Measurements from ENCODE around the gene PTPN14. TPM values are rescaled to one million over a fixed set of nuclear protein-coding genes. Genes with fewer than 3 reads are reported as not detected.

The PTPN14 gene
- total and polyA plus RNA-seq, 2 of the 8 experiments (the other 6 are each of a cell fraction or from before 2014, with no cell fraction given) = 14.4 to 93.6 TPM

DNA sequence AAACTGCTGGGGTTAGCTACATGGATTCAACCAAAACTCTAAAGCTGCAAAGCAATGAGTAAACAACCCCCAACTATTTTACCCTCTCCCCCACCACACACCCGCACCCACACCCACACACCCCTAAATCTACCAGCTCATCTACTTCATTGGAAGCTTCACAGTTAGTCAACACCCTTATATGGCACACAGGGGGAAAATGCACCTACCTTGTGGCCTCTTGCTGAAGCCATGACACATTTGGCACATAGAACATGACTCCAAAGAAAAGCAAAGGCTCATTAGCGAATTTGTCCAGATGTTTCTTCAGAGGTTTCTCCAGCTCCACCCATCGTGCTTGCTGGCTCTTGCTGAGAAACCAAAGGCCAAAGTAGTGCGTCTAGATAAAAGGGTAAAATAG is 99.8 kb downstream of the PTPN14 start (continued):
- TF ChIP-seq, protein P1, sequence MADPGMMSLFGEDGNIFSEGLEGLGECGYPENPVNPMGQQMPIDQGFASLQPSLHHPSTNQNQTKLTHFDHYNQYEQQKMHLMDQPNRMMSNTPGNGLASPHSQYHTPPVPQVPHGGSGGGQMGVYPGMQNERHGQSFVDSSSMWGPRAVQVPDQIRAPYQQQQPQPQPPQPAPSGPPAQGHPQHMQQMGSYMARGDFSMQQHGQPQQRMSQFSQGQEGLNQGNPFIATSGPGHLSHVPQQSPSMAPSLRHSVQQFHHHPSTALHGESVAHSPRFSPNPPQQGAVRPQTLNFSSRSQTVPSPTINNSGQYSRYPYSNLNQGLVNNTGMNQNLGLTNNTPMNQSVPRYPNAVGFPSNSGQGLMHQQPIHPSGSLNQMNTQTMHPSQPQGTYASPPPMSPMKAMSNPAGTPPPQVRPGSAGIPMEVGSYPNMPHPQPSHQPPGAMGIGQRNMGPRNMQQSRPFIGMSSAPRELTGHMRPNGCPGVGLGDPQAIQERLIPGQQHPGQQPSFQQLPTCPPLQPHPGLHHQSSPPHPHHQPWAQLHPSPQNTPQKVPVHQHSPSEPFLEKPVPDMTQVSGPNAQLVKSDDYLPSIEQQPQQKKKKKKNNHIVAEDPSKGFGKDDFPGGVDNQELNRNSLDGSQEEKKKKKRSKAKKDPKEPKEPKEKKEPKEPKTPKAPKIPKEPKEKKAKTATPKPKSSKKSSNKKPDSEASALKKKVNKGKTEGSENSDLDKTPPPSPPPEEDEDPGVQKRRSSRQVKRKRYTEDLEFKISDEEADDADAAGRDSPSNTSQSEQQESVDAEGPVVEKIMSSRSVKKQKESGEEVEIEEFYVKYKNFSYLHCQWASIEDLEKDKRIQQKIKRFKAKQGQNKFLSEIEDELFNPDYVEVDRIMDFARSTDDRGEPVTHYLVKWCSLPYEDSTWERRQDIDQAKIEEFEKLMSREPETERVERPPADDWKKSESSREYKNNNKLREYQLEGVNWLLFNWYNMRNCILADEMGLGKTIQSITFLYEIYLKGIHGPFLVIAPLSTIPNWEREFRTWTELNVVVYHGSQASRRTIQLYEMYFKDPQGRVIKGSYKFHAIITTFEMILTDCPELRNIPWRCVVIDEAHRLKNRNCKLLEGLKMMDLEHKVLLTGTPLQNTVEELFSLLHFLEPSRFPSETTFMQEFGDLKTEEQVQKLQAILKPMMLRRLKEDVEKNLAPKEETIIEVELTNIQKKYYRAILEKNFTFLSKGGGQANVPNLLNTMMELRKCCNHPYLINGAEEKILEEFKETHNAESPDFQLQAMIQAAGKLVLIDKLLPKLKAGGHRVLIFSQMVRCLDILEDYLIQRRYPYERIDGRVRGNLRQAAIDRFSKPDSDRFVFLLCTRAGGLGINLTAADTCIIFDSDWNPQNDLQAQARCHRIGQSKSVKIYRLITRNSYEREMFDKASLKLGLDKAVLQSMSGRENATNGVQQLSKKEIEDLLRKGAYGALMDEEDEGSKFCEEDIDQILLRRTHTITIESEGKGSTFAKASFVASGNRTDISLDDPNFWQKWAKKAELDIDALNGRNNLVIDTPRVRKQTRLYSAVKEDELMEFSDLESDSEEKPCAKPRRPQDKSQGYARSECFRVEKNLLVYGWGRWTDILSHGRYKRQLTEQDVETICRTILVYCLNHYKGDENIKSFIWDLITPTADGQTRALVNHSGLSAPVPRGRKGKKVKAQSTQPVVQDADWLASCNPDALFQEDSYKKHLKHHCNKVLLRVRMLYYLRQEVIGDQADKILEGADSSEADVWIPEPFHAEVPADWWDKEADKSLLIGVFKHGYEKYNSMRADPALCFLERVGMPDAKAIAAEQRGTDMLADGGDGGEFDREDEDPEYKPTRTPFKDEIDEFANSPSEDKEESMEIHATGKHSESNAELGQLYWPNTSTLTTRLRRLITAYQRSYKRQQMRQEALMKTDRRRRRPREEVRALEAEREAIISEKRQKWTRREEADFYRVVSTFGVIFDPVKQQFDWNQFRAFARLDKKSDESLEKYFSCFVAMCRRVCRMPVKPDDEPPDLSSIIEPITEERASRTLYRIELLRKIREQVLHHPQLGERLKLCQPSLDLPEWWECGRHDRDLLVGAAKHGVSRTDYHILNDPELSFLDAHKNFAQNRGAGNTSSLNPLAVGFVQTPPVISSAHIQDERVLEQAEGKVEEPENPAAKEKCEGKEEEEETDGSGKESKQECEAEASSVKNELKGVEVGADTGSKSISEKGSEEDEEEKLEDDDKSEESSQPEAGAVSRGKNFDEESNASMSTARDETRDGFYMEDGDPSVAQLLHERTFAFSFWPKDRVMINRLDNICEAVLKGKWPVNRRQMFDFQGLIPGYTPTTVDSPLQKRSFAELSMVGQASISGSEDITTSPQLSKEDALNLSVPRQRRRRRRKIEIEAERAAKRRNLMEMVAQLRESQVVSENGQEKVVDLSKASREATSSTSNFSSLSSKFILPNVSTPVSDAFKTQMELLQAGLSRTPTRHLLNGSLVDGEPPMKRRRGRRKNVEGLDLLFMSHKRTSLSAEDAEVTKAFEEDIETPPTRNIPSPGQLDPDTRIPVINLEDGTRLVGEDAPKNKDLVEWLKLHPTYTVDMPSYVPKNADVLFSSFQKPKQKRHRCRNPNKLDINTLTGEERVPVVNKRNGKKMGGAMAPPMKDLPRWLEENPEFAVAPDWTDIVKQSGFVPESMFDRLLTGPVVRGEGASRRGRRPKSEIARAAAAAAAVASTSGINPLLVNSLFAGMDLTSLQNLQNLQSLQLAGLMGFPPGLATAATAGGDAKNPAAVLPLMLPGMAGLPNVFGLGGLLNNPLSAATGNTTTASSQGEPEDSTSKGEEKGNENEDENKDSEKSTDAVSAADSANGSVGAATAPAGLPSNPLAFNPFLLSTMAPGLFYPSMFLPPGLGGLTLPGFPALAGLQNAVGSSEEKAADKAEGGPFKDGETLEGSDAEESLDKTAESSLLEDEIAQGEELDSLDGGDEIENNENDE (IDR thresholded peaks at IDR 0.05; ENCODE audit: insufficient replicate concordance, low read length) = no peak
- TF ChIP-seq KDM1A (IDR thresholded peaks at IDR 0.05; ENCODE audit: borderline replicate concordance, low read length) (no peak), CHD2 (IDR thresholded peaks at IDR 0.05; ENCODE audit: low read length) (no peak), TEAD4 (IDR thresholded peaks at IDR 0.05; ENCODE audit: low read depth, low read length) (no peak), JUND (IDR thresholded peaks at IDR 0.05; ENCODE audit: low read length) (no peak)
- TF ChIP-seq, protein P2, sequence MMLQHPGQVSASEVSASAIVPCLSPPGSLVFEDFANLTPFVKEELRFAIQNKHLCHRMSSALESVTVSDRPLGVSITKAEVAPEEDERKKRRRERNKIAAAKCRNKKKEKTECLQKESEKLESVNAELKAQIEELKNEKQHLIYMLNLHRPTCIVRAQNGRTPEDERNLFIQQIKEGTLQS (IDR thresholded peaks at IDR 0.05; ENCODE audit: insufficient read depth, low read depth, low read length) = no peak
- TF ChIP-seq, protein P3, sequence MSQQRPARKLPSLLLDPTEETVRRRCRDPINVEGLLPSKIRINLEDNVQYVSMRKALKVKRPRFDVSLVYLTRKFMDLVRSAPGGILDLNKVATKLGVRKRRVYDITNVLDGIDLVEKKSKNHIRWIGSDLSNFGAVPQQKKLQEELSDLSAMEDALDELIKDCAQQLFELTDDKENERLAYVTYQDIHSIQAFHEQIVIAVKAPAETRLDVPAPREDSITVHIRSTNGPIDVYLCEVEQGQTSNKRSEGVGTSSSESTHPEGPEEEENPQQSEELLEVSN (IDR thresholded peaks at IDR 0.05) = no peak
- TF ChIP-seq, protein P4, sequence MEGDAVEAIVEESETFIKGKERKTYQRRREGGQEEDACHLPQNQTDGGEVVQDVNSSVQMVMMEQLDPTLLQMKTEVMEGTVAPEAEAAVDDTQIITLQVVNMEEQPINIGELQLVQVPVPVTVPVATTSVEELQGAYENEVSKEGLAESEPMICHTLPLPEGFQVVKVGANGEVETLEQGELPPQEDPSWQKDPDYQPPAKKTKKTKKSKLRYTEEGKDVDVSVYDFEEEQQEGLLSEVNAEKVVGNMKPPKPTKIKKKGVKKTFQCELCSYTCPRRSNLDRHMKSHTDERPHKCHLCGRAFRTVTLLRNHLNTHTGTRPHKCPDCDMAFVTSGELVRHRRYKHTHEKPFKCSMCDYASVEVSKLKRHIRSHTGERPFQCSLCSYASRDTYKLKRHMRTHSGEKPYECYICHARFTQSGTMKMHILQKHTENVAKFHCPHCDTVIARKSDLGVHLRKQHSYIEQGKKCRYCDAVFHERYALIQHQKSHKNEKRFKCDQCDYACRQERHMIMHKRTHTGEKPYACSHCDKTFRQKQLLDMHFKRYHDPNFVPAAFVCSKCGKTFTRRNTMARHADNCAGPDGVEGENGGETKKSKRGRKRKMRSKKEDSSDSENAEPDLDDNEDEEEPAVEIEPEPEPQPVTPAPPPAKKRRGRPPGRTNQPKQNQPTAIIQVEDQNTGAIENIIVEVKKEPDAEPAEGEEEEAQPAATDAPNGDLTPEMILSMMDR (IDR thresholded peaks at IDR 0.05; ENCODE audit: control extremely low read depth in 1 of 3, insufficient read depth in 1 of 3, low read depth in 1 of 3, low read length in 3 of 3) = no peak
